GM12864 (cell line): ENCODE measurements around the gene POP7.
"Not testable (repeated sequence)": the region's sequence is repeated elsewhere in the genome, so short reads cannot be mapped to it uniquely, and the experiment has no call there.

Source experiments
- DNase-seq: peaks from one replicate; pipeline ENCODE4 v3.0.0-alpha.2; 2011; ENCODE audit warnings: low read depth
- H3K4me3 ChIP-seq: 2 replicates; pipeline ENCODE4 v1.5.1; 2011; ENCODE audit warnings: mild to moderate bottlenecking, low read depth, low read length, control low read depth
- CTCF ChIP-seq: IDR thresholded peaks from 2 replicates; pipeline ENCODE4 v1.5.1; 2011; ENCODE audit warnings: low read depth, mild to moderate bottlenecking, moderate library complexity, low read length, control low read depth, inconsistent platforms; ENCODE audit errors: missing control alignments

The POP7 gene

GRCh38 chr7:100721505-100721812, 15.5 kb downstream of the POP7 start:
- no peak for TF ChIP-seq CTCF
- no peak for DNase-seq
- no peak overlapping the region for H3K4me3 ChIP-seq

DNA sequence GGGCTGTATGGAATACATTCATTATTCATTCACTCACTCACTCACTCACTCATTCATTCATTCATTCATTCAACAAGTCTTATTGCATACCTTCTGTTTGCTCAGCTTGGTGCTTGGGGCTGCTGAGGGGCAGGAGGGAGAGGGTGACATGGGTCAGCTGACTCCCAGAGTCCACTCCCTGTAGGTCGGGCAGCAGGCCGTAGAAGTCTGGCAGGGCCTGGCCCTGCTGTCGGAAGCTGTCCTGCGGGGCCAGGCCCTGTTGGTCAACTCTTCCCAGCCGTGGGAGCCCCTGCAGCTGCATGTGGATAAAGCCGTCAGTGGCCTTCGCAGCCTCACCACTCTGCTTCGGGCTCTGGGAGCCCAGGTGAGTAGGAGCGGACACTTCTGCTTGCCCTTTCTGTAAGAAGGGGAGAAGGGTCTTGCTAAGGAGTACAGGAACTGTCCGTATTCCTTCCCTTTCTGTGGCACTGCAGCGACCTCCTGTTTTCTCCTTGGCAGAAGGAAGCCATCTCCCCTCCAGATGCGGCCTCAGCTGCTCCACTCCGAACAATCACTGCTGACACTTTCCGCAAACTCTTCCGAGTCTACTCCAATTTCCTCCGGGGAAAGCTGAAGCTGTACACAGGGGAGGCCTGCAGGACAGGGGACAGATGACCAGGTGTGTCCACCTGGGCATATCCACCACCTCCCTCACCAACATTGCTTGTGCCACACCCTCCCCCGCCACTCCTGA, 16.7 kb downstream of the POP7 start:
- no peak for DNase-seq
- TF ChIP-seq CTCF = no peak
- H3K4me3 ChIP-seq = no peak overlapping the region

DNA sequence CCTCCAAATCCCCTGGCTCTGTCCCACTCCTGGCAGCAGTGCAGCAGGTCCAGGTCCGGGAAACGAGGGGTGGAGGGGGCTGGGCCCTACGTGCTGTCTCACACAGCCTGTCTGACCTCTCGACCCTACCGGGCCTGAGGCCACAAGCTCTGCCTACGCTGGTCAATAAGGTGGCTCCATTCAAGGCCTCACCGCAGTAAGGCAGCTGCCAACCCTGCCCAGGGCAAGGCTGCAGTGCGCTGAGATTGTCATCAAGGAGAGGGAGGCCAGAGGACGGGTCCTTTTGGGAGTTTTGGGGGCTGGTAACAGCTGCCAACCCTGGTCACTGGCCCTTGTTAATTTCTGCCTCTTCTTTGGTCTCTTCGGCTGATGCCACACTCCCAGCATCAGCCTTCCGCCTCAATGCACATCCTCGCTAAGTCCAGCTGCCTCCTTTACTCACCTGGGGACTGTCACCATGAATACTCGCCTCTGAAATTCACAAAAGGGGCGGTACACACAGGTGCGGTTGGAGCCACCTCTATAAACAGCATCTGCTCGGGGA, 17.9 kb downstream of the POP7 start:
- H3K4me3 ChIP-seq = no peak overlapping the region
- no peak for DNase-seq
- TF ChIP-seq CTCF = no peak

DNA sequence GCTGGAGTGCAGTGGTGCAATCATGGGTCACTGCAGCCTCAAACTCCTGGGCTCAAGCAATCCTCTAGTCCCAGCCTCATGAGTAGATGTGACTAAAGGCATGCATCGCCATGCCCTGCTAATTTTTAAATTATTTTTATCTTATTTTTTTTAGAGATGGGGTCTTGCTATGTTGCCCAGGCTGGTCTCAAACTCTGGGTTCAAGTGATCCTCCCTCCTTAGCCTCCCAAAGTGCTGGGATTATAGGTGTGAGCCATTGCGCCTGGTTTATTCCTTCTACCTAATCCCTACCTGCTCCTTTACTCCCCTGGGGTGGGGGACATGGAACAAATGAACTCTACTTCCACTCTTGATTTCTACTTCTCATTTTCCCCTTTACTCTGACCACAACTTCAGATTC, 18.4 kb downstream of the POP7 start:
- not testable (repeated sequence) for DNase-seq, H3K4me3 ChIP-seq

- no peak for DNase-seq
- TF ChIP-seq CTCF = no peak
- H3K4me3 ChIP-seq = no peak overlapping the region
These were observed 21.3 kb downstream of the POP7 start for GRCh38 chr7:100726996-100727761.

DNA sequence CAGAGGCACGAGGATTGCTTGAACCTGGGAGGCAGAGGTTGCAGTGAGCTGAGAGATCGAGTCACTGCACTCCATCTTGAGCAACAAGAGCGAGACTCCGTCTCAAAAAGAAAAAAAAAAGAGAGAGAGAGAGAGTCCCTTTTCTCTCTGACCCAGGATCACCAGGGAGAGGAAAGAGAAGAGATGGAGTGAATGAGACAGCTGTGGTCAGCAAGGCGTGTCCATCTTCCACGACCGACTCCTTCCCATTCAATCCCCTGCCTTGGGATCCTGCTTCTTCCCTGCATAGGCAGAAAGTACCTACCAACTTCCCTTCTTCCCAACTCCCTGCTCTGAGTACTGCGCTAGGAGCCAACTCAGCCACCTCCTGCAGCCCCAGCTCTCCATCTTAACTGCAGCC, 22.3 kb downstream of the POP7 start:
- DNase-seq = no peak
- no peak overlapping the region for H3K4me3 ChIP-seq
- no peak for TF ChIP-seq CTCF

DNA sequence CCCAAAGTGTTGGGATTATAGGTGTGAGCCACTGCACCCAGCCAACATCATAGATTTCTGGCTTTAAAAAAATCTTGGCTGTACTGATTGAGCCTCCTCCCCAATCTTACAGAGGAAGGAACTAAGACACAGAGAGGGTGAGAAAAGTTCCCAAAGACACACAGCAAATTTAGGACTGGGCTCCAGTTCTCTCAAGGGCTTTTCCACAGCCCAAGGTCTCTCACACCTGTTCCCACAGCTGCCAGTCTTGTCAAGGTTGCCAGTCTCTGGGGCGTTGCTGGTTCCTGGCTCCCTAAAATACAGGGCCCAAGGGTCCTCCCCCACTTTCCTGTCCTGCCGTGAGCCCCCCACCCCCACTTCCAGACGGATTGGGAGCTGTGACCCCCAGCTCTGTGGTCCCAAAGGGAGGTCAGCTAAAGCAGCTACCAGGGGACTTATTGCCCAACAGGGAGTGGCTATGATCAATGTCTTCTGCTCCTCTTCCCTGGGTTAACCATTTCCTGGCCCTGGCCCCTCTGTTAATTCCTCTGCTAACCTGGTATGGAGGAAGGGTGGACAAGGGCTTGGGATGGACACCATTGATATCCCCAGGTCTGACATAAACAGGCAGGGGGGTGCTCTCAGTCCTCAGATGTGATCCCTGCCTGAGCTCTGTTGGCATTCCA, 24.3 kb downstream of the POP7 start:
- TF ChIP-seq CTCF = no peak
- no peak for DNase-seq

More for the DNA sequence above, 24.3 kb downstream of the POP7 start:
- no peak overlapping the region for H3K4me3 ChIP-seq
